GM23338 (cell line): ENCODE data around the gene MYO7B. TPM values are rescaled to one million over a fixed set of nuclear protein-coding genes. Genes with fewer than 3 reads are reported as not detected.
A peak's percentile ranks its signal among the peaks of the same experiment; 100 is the strongest.

Experiments used
- ATAC-seq: fragments of 200-7000 bp; cut with Tn5 transposase; 3 replicates; pipeline ENCODE4 v1.9.1; 2020
- DNase-seq: peaks from one replicate; pipeline ENCODE4 v3.0.0-alpha.2; 2015; ENCODE audit warnings: low spot score
- H2AFZ ChIP-seq: fragments of 200-600 bp; sonication (generic); 2 replicates; pipeline ENCODE4 v1.8.0; 2016; ENCODE audit warnings: antibody characterized with exemption, mild to moderate bottlenecking, moderate library complexity
- H3F3A ChIP-seq: fragments of 200-600 bp; sonication (generic); replicated peaks from 2 replicates; pipeline ENCODE4 v1.8.0; 2017; ENCODE audit warnings: antibody characterized with exemption, mixed run types, low read depth
- H3K27ac ChIP-seq: fragments of 200-600 bp; sonication (generic); 2 replicates; pipeline ENCODE4 v1.6.1; 2016; ENCODE audit warnings: low read depth
- H3K27me3 ChIP-seq: fragments of 200-600 bp; sonication (generic); 2 replicates; pipeline ENCODE4 v1.8.0; 2016; ENCODE audit warnings: mild to moderate bottlenecking, mixed run types, moderate library complexity; ENCODE audit not compliant: insufficient read depth
- H3K36me3 ChIP-seq: fragments of 200-600 bp; sonication (generic); 2 replicates; pipeline ENCODE4 v1.8.0; 2016; ENCODE audit warnings: mild to moderate bottlenecking; ENCODE audit not compliant: insufficient read depth
- H3K4me1 ChIP-seq: fragments of 200-600 bp; sonication (generic); 2 replicates; pipeline ENCODE4 v1.8.0; 2016; ENCODE audit warnings: mild to moderate bottlenecking, moderate library complexity; ENCODE audit not compliant: insufficient read depth
- H3K4me2 ChIP-seq: fragments of 200-600 bp; sonication (generic); 2 replicates; pipeline ENCODE4 v1.7.1; 2017; ENCODE audit warnings: mixed run types
- H3K4me3 ChIP-seq: fragments of 200-600 bp; sonication (generic); 2 replicates; pipeline ENCODE4 v1.6.1; 2016; ENCODE audit warnings: mixed run types
- H3K79me2 ChIP-seq: fragments of 200-600 bp; sonication (generic); replicated peaks from 2 replicates; pipeline ENCODE4 v1.8.0; 2017; ENCODE audit warnings: mild to moderate bottlenecking; ENCODE audit not compliant: insufficient read depth
- H3K9me2 ChIP-seq: fragments of 200-600 bp; sonication (generic); 2 replicates; pipeline ENCODE4 v1.8.0; 2017; ENCODE audit not compliant: insufficient read depth
- H4K20me1 ChIP-seq: fragments of 200-600 bp; sonication (generic); replicated peaks from 2 replicates; pipeline ENCODE4 v1.8.0; 2017; ENCODE audit warnings: mild to moderate bottlenecking; ENCODE audit not compliant: insufficient read depth
- H3K27ac Mint-ChIP-seq: 2 replicates; pipeline ENCODE4 v1.8.0; 2020; ENCODE audit warnings: inconsistent platforms, mild to moderate bottlenecking, moderate library complexity, mixed read lengths
- H3K27me3 Mint-ChIP-seq: 3 replicates; pipeline ENCODE4 v1.8.0; 2022; ENCODE audit warnings: low read depth, mild to moderate bottlenecking, moderate library complexity, mixed read lengths, inconsistent platforms; ENCODE audit not compliant: insufficient read depth, poor library complexity
- H3K36me3 Mint-ChIP-seq: 3 replicates; pipeline ENCODE4 v1.8.0; 2021; ENCODE audit warnings: low read depth, mild to moderate bottlenecking, inconsistent platforms, moderate library complexity, mixed read lengths
- H3K4me1 Mint-ChIP-seq: 3 replicates; pipeline ENCODE4 v1.8.0; 2020; ENCODE audit warnings: mild to moderate bottlenecking, inconsistent platforms, mixed read lengths
- H3K4me3 Mint-ChIP-seq: 3 replicates; pipeline ENCODE4 v1.8.0; 2021; ENCODE audit warnings: moderate library complexity, mild to moderate bottlenecking, inconsistent platforms, mixed read lengths
- H3K9me3 Mint-ChIP-seq: 3 replicates; pipeline ENCODE4 v1.8.0; 2020; ENCODE audit warnings: moderate library complexity, mild to moderate bottlenecking, inconsistent platforms, mixed read lengths
- CREB1 ChIP-seq: fragments of 250-450 bp; sonication (Bioruptor Pico); IDR thresholded peaks from 2 replicates; pipeline ENCODE4 v1.5.0; 2020; ENCODE audit warnings: low read depth, mild to moderate bottlenecking, moderate library complexity
- EZH2 ChIP-seq: fragments of 200-600 bp; sonication (generic); IDR thresholded peaks from one replicate; pipeline ENCODE4 v1.8.0; 2017; ENCODE audit warnings: antibody characterized with exemption, mild to moderate bottlenecking, low read depth; ENCODE audit not compliant: unreplicated experiment
- EZH2phosphoT487 ChIP-seq: fragments of 200-600 bp; sonication (generic); IDR thresholded peaks from one replicate; pipeline ENCODE4 v1.8.1; 2018; ENCODE audit warnings: antibody characterized with exemption; ENCODE audit not compliant: unreplicated experiment
- POLR2AphosphoS5 ChIP-seq: IDR thresholded peaks from 2 replicates; pipeline ENCODE4 v1.6.1; 2016; ENCODE audit warnings: antibody characterized with exemption, low read depth
- REST ChIP-seq: IDR thresholded peaks from one replicate; pipeline ENCODE4 v1.6.1; 2018; ENCODE audit warnings: antibody characterized with exemption; ENCODE audit not compliant: unreplicated experiment
- STAT1 ChIP-seq: IDR thresholded peaks from one replicate; pipeline ENCODE4 v1.6.1; 2016; ENCODE audit warnings: antibody characterized with exemption; ENCODE audit not compliant: unreplicated experiment
- ZNF114 ChIP-seq: fragments of 250-450 bp; sonication (Bioruptor Pico); IDR thresholded peaks from 2 replicates; pipeline ENCODE4 v1.5.0; 2020; ENCODE audit warnings: mild to moderate bottlenecking, moderate library complexity
- ZNF331 ChIP-seq: fragments of 250-450 bp; sonication (Bioruptor Pico); IDR thresholded peaks from 2 replicates; pipeline ENCODE4 v1.5.0; 2020; ENCODE audit warnings: low read depth, mild to moderate bottlenecking, moderate library complexity
- polyA plus RNA-seq: library from polyadenylated mRNA; unstranded; fragments of >200 nt; fragmentation: Nextera tagmentation; extraction: Ambion mirVana; gene quantifications from 2 replicates; pipeline ENCODE4 v1.2.1, GENCODE V29; 2016
- total RNA-seq: library from RNA; depleted of rRNA; stranded (reverse); fragments of >200 nt; shearing (Covaris generic); gene quantifications from 2 replicates; pipeline ENCODE4 v1.2.3, GENCODE V29; 2014
- TF ChIP-seq, protein P1 (sequence below), 2 experiments: fragments of 200-600 bp in 1 of 2; sonication (generic) in 1 of 2; conservative IDR thresholded peaks; 2 replicates each; pipeline versions ENCODE4 v1.5.1 to v1.6.1; 2016 to 2017; ENCODE audit warnings: antibody characterized with exemption in 2 of 2, low read depth in 2 of 2, mild to moderate bottlenecking in 2 of 2, moderate library complexity in 1 of 2
- TF ChIP-seq, protein P2 (sequence below): IDR thresholded peaks from 2 replicates; pipeline ENCODE4 v1.6.1; 2016; ENCODE audit warnings: antibody characterized with exemption

The MYO7B gene
- total and polyA plus RNA-seq, 2 experiments from 2014 or later: not detected

- Histone ChIP-seq H3K27ac (no peak overlapping the region), H3K36me3 (no peaks in the 10 kb centered on the region), H2AFZ (no peak overlapping the region), H4K20me1 (no peaks in the 10 kb centered on the region), H3K9me2 (no peaks in the 10 kb centered on the region), H3K4me1 (no peaks in the 10 kb centered on the region), H3K4me3 (no peak overlapping the region), H3K27me3 (no peaks in the 10 kb centered on the region), H3K4me2 (no peak overlapping the region), H3F3A (no peaks in the 10 kb centered on the region), H3K79me2 (no peaks in the 10 kb centered on the region)
- DNase-seq (no peak), ATAC-seq (no peak)
- no peak overlapping the region for H3K4me3 Mint-ChIP-seq
- no peaks in the 10 kb centered on the region for H3K9me3 Mint-ChIP-seq
- peaks cover 9% of the 10 kb centered on the region for H3K4me1 Mint-ChIP-seq
- H3K36me3 Mint-ChIP-seq: no peaks in the 10 kb centered on the region
- TF ChIP-seq, protein P1, sequence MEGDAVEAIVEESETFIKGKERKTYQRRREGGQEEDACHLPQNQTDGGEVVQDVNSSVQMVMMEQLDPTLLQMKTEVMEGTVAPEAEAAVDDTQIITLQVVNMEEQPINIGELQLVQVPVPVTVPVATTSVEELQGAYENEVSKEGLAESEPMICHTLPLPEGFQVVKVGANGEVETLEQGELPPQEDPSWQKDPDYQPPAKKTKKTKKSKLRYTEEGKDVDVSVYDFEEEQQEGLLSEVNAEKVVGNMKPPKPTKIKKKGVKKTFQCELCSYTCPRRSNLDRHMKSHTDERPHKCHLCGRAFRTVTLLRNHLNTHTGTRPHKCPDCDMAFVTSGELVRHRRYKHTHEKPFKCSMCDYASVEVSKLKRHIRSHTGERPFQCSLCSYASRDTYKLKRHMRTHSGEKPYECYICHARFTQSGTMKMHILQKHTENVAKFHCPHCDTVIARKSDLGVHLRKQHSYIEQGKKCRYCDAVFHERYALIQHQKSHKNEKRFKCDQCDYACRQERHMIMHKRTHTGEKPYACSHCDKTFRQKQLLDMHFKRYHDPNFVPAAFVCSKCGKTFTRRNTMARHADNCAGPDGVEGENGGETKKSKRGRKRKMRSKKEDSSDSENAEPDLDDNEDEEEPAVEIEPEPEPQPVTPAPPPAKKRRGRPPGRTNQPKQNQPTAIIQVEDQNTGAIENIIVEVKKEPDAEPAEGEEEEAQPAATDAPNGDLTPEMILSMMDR (conservative IDR thresholded peaks at IDR 0.05; ENCODE audit: low read depth in 2 of 2): peak in 1 of 2 experiments; percentile 38; a peak in 1 of 4 replicates
- TF ChIP-seq EZH2: no peak
- no peak overlapping the region for H3K27ac Mint-ChIP-seq
- peaks cover 5% of the 10 kb centered on the region for H3K27me3 Mint-ChIP-seq
Measured at GRCh38 chr2:127644066-127645025, 108.9 kb downstream of the MYO7B start.

- Histone ChIP-seq H3K9me2 (no peaks in the 10 kb centered on the region), H3K36me3 (no peaks in the 10 kb centered on the region), H3K79me2 (no peaks in the 10 kb centered on the region), H3K4me1 (no peaks in the 10 kb centered on the region), H3K27ac (no peak overlapping the region), H3F3A (no peaks in the 10 kb centered on the region), H3K4me2 (no peak overlapping the region), H2AFZ (no peak overlapping the region), H4K20me1 (no peaks in the 10 kb centered on the region), H3K4me3 (no peak overlapping the region), H3K27me3 (no peaks in the 10 kb centered on the region)
- H3K27me3 Mint-ChIP-seq: peaks cover 9% of the 10 kb centered on the region
- H3K9me3 Mint-ChIP-seq: no peaks in the 10 kb centered on the region
- no peak overlapping the region for H3K4me3 Mint-ChIP-seq
- no peak overlapping the region for H3K27ac Mint-ChIP-seq
- ATAC-seq: no peak
- no peaks in the 10 kb centered on the region for H3K36me3 Mint-ChIP-seq
- H3K4me1 Mint-ChIP-seq: peaks cover 11% of the 10 kb centered on the region
- no peak for DNase-seq
- TF ChIP-seq POLR2AphosphoS5 (no peak), CREB1 (no peak), REST (no peak), ZNF114 (CRISPR knock-in tag) (no peak), ZNF331 (CRISPR knock-in tag) (no peak), EZH2phosphoT487 (no peak), STAT1 (no peak)
- TF ChIP-seq, protein P2, sequence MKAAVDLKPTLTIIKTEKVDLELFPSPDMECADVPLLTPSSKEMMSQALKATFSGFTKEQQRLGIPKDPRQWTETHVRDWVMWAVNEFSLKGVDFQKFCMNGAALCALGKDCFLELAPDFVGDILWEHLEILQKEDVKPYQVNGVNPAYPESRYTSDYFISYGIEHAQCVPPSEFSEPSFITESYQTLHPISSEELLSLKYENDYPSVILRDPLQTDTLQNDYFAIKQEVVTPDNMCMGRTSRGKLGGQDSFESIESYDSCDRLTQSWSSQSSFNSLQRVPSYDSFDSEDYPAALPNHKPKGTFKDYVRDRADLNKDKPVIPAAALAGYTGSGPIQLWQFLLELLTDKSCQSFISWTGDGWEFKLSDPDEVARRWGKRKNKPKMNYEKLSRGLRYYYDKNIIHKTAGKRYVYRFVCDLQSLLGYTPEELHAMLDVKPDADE: no peak
- TF ChIP-seq, protein P1 (conservative IDR thresholded peaks at IDR 0.05; ENCODE audit: low read depth in 2 of 2): no peak
Measured at GRCh38 chr2:127645026-127645394, 109.5 kb downstream of the MYO7B start.
